Psoas muscle (tissue), 8 donors: ENCODE measurements around the gene DLGAP1. TPM values are rescaled to one million over a fixed set of nuclear protein-coding genes. Genes with fewer than 3 reads are reported as not detected.

Source experiments
- ATAC-seq, 4 donors: fragments of 200-7000 bp; cut with Tn5 transposase; one replicate each; pipeline ENCODE4 v1.9.1; 2020; ENCODE audit warnings: moderate library complexity in 3 of 4, mild to moderate bottlenecking in 2 of 4
- DNase-seq, 2 donors: peaks; one replicate each; pipeline ENCODE4 v3.0.0-alpha.2; 2020
- H3K27ac ChIP-seq: fragments of 200-600 bp; one replicate; pipeline ENCODE4 v1.8.0; 2022
- H3K27me3 ChIP-seq, 3 donors: fragments of 200-600 bp in 1 of 3; one replicate each; pipeline versions ENCODE4 v1.6.1 to v1.8.0; 2013 to 2022; ENCODE audit warnings: low read length in 2 of 3, mild to moderate bottlenecking in 2 of 3, moderate library complexity in 1 of 3; ENCODE audit not compliant: insufficient read depth in 3 of 3
- H3K36me3 ChIP-seq, 2 donors: fragments of 200-600 bp in 1 of 2; one replicate each; pipeline versions ENCODE4 v1.6.1 to v1.8.0; 2013 to 2022; ENCODE audit warnings: low read depth in 1 of 2, mild to moderate bottlenecking in 1 of 2, moderate library complexity in 1 of 2; ENCODE audit not compliant: insufficient read depth in 1 of 2
- H3K4me1 ChIP-seq: fragments of 200-600 bp; one replicate; pipeline ENCODE4 v1.8.0; 2022
- H3K4me3 ChIP-seq: fragments of 200-600 bp; one replicate; pipeline ENCODE4 v1.8.0; 2022; ENCODE audit warnings: mild to moderate bottlenecking
- H3K9me3 ChIP-seq: fragments of 200-600 bp; one replicate; pipeline ENCODE4 v1.8.0; 2022
- WGBS, 3 donors: extraction: QIAGEN DNeasy Blood & Tissue Kit; methylation state at CpG; one replicate each; pipeline versions ENCODE4 v1.1.6 to v1.1.7; 2013; 5-methylcytosine and 5-hydroxymethylcytosine counted together
- intact Hi-C, 2 donors: fragments of 100-400 bp; cut with DNase I; formaldehyde crosslinking; loops; one replicate each; pipeline versions ENCODE4 v1.11.0 to v1.14.2; 2022
- polyA plus RNA-seq, 3 donors: library from polyadenylated mRNA; stranded (reverse); fragments of 200-250 nt; gene quantifications; one replicate each; pipeline ENCODE4 v1.2.3, GENCODE V29; 2013
- total RNA-seq, 4 donors: library from RNA; stranded (reverse); fragmentation: NEBNext Ultra II Directional in 2 of 4; extraction: Animal tissue kit (Norgen Biotek cat#: 25700) in 2 of 4; gene quantifications; one replicate each; pipeline versions ENCODE4 v1.2.1 to v1.2.4, GENCODE V29; 2021 to 2023
- TF ChIP-seq, protein P1 (sequence below): fragments of 200-600 bp; IDR thresholded peaks from one replicate; pipeline ENCODE4 v1.8.0; 2022; ENCODE audit warnings: antibody characterized with exemption
- donor health status: healthy with polysubstance abuse.
- donor health status: DM: no; HTN: no; CAD: no; lungs with moderate emphysema.
- donor health status: Bipolar disorder and iron deficiency.
- donor health status: healthy.
- donor health status: DM: yes; HTN: yes; CAD: no.
- donor health status: DM: no; HTN: no; CAD: no.
- donor health status: DM: no; HTN: no; CAD: no.
- donor health status: DM: yes; HTN: yes; CAD: no.

The DLGAP1 gene
- total and polyA plus RNA-seq, 7 donors: 0.09 to 0.26 (median 0.16) TPM; not detected in 1

GRCh38 chr18:3920832-3921231, 534.3 kb downstream of the DLGAP1 start:
- Histone ChIP-seq H3K27ac (no peak overlapping the region), H3K4me1 (no peaks in the 10 kb centered on the region), H3K4me3 (no peak overlapping the region), H3K36me3 (no peaks in the 10 kb centered on the region), H3K9me3 (no peaks in the 10 kb centered on the region), H3K27me3 (peaks cover 0 to 6% (median 0%) of the 10 kb centered on the region in 3 donors)
- no peak for ATAC-seq
- intact Hi-C loops: no loop called here
- WGBS, 3 donors: 82 to 85% (median 84%) methylated on average over 2 of the region's 2 CpGs
- TF ChIP-seq, protein P1, sequence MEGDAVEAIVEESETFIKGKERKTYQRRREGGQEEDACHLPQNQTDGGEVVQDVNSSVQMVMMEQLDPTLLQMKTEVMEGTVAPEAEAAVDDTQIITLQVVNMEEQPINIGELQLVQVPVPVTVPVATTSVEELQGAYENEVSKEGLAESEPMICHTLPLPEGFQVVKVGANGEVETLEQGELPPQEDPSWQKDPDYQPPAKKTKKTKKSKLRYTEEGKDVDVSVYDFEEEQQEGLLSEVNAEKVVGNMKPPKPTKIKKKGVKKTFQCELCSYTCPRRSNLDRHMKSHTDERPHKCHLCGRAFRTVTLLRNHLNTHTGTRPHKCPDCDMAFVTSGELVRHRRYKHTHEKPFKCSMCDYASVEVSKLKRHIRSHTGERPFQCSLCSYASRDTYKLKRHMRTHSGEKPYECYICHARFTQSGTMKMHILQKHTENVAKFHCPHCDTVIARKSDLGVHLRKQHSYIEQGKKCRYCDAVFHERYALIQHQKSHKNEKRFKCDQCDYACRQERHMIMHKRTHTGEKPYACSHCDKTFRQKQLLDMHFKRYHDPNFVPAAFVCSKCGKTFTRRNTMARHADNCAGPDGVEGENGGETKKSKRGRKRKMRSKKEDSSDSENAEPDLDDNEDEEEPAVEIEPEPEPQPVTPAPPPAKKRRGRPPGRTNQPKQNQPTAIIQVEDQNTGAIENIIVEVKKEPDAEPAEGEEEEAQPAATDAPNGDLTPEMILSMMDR: no peak
- DNase-seq: no peak

DNA sequence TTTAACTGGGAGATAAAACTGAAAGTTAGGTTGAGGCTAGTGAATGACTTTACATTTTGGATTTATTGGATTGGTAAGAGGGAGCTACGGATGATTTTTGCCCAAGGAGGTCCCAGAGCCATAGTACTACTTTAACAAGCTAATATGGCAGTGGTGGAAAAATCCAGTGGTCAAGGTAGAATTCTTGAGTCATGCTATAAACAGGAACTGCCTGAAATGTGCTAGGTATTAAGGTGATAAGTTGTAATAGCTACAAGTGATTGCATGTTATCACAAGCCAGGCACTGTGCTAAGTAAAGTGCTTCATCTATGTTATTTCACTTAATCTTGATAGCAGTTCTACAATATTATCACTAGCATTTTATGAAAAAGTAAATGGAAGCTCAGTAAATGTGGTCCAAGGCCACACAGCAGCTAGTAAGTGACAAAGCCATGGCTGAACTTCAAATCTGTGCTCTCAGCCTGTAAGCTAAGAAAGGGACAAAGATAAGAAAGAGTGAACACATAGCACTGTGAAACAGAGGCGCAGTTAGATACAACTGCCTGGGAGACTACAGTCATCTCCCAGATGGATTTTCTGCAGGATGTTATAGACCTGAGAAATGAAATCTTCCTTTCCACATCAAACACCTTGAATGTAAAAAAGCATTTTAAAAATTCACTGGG, 535.6 kb downstream of the DLGAP1 start:
- intact Hi-C loops: no loop called here
- no peaks in the 10 kb centered on the region for H3K9me3 ChIP-seq
- DNase-seq: no peak
- no peaks in the 10 kb centered on the region for H3K4me1 ChIP-seq
- no peaks in the 10 kb centered on the region for H3K36me3 ChIP-seq
- no peak for ATAC-seq
- no peak overlapping the region for H3K27ac ChIP-seq
- H3K4me3 ChIP-seq: no peak overlapping the region
- TF ChIP-seq, protein P1: no peak
- 91 to 94% (median 93%) methylated on average over 2 of the region's 2 CpGs for whole genome bisulfite sequencing, 3 donors
- peaks cover 0 to 6% (median 0%) of the 10 kb centered on the region in 3 donors for H3K27me3 ChIP-seq

DNA sequence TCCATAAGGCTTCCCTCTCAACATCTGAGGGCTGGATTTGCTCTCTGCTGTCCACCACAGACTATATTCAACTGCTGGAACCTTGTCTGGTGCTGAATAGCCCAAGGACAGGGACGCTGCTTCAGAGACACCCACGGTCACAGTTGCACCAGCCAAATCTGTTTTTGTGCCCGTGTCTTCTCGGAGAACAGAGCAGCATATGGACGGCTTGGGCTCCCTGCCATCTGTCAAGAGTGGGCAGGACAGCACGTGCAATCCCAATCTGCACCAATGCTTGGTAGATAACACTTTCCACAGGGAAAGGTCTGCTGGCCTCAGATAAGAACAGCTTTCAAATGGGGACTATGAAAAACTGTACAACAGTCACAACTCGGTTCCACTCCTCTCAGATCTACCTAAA, 539.0 kb downstream of the DLGAP1 start:
- Histone ChIP-seq H3K36me3 (no peaks in the 10 kb centered on the region), H3K27me3 (peaks cover 0 to 6% (median 0%) of the 10 kb centered on the region in 3 donors), H3K4me3 (no peak overlapping the region), H3K4me1 (no peaks in the 10 kb centered on the region), H3K9me3 (no peaks in the 10 kb centered on the region), H3K27ac (no peak overlapping the region)
- TF ChIP-seq, protein P1: no peak
- DNase-seq (no peak), ATAC-seq (no peak)
- intact Hi-C loops: no loop called here
- WGBS, 3 donors: 29 to 42% (median 41%) methylated on average over 7 of the region's 7 CpGs

DNA sequence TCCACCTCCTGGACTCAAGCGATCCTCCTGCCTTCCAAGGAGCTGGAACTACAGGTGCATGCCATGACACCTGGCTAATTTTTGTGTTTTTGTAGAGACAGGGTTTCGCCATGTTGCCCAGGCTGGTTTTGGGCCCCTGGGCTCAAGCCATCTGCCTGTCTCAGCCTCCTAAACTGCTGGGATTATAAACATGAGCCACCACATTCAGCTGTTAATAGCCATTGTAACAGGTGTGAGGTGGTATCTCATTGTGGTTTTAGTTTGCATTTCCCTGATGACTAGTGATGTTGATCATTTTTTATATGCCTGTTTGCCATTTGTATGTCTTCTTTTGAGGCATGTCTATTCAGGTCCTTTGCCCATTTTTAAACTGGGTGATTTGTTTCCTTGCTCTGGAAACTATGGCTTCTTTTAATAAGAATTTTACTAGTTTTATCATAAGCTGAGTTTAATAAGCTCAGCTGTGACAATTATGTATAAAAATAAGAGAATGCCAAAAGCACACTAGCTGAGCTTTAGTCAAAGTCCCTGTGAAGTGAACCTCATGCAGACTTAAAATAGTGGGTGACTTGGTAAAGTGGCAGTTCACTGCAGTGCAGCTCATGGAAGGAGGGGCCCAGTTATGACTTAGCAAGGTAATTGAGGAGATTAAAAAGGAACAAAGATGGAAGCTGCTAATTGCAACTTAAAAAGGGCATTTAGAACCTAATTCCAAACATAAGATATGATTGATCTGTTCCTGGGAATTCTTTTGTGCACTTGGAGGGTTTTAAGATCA, 540.1 kb downstream of the DLGAP1 start:
- intact Hi-C loops: no loop called here
- H3K27me3 ChIP-seq: peaks cover 0 to 6% (median 0%) of the 10 kb centered on the region in 3 donors
- WGBS, 3 donors: 78 to 87% (median 84%) methylated on average over 2 of the region's 2 CpGs
- no peak for DNase-seq
- H3K4me1 ChIP-seq: no peaks in the 10 kb centered on the region
- no peaks in the 10 kb centered on the region for H3K36me3 ChIP-seq
- H3K9me3 ChIP-seq: no peaks in the 10 kb centered on the region
- no peak for ATAC-seq
- no peak overlapping the region for H3K27ac ChIP-seq
- TF ChIP-seq, protein P1: no peak
- H3K4me3 ChIP-seq: no peak overlapping the region
